HEK293 (cell line): Measurements from ENCODE around the gene SPANXA1.
"Not testable (repeated sequence)": the region's sequence is repeated elsewhere in the genome, so short reads cannot be mapped to it uniquely, and the experiment has no call there.

Experiments used
- CTCF ChIA-PET: fragments of 350-600 bp; formaldehyde crosslinking; extraction: SDS; loops from one replicate; lab custom pipeline; 2021; ENCODE audit warnings: antibody characterized with exemption; lab: Yijun Ruan, JAX
- POLR2A ChIA-PET: fragments of 300-600 bp; formaldehyde crosslinking; extraction: SDS; loops from one replicate; lab custom pipeline; 2020; ENCODE audit warnings: antibody characterized with exemption, inconsistent platforms; lab: Yijun Ruan, JAX
- H3K27ac ChIP-seq: fragments of 200-500 bp; sonication (Bioruptor generic); 2 replicates; pipeline ENCODE4 v1.5.1; 2014; ENCODE audit warnings: low read depth, low read length, control low read depth, inconsistent platforms; ENCODE audit errors: extremely low read depth
- H3K36me3 ChIP-seq, 2 experiments: fragments of 200-500 bp in 1 of 2; sonication (Bioruptor generic) in 1 of 2; 1 replicate in 1 of 2; 2 replicates in 1 of 2; pipeline ENCODE4 v1.5.1; 2014 to 2017; ENCODE audit warnings: inconsistent platforms in 2 of 2, low read length in 2 of 2; ENCODE audit not compliant: control insufficient read depth in 2 of 2, insufficient read depth in 1 of 2
- H3K4me1 ChIP-seq: fragments of 200-500 bp; sonication (Bioruptor generic); 2 replicates; pipeline ENCODE4 v1.5.1; 2014; ENCODE audit warnings: mild to moderate bottlenecking, low read length, inconsistent platforms; ENCODE audit not compliant: control insufficient read depth, insufficient read depth
- H3K4me3 ChIP-seq: 2 replicates; pipeline ENCODE4 v1.5.1; 2011; ENCODE audit warnings: low read depth, mild to moderate bottlenecking, control low read depth, low read length, moderate library complexity
- H3K9me3 ChIP-seq: fragments of 200-500 bp; sonication (Bioruptor generic); 2 replicates; pipeline ENCODE4 v1.5.1; 2014; ENCODE audit warnings: low read depth, low read length, inconsistent platforms; ENCODE audit not compliant: control insufficient read depth, insufficient read depth
- CTCF ChIP-seq: fragments of 450-650 bp; formaldehyde crosslinking; IDR thresholded peaks from 2 replicates; pipeline ENCODE4 v1.5.1; 2016; ENCODE audit warnings: missing biosample characterization, missing genetic modification characterization
- GLIS1 ChIP-seq: fragments of 450-650 bp; formaldehyde crosslinking; IDR thresholded peaks from 2 replicates; pipeline ENCODE4 v1.5.1; 2016; ENCODE audit warnings: missing biosample characterization, missing genetic modification characterization
- HOXD13 ChIP-seq: sonication (generic); formaldehyde crosslinking; IDR thresholded peaks from 2 replicates; pipeline ENCODE4 v1.8.0; 2022; ENCODE audit warnings: missing genetic modification reagents, borderline replicate concordance
- REST ChIP-seq: fragments of 450-650 bp; formaldehyde crosslinking; IDR thresholded peaks from 2 replicates; pipeline ENCODE4 v1.5.1; 2016; ENCODE audit warnings: missing biosample characterization, missing genetic modification characterization
- SP2 ChIP-seq: fragments of 450-650 bp; formaldehyde crosslinking; IDR thresholded peaks from 2 replicates; pipeline ENCODE4 v1.5.1; 2016; ENCODE audit warnings: missing biosample characterization, missing genetic modification characterization
- ZNF133 ChIP-seq: fragments of 450-650 bp; formaldehyde crosslinking; IDR thresholded peaks from 2 replicates; pipeline ENCODE4 v1.5.1; 2016; ENCODE audit warnings: missing biosample characterization, missing genetic modification characterization
- ZNF138 ChIP-seq: fragments of 450-650 bp; formaldehyde crosslinking; IDR thresholded peaks from 2 replicates; pipeline ENCODE4 v1.5.1; 2016; ENCODE audit warnings: missing biosample characterization, missing genetic modification characterization, borderline replicate concordance
- ZNF148 ChIP-seq: fragments of 450-650 bp; formaldehyde crosslinking; IDR thresholded peaks from 2 replicates; pipeline ENCODE4 v1.5.0; 2017; ENCODE audit warnings: missing biosample characterization, missing genetic modification characterization, borderline replicate concordance
- ZNF391 ChIP-seq: fragments of 450-650 bp; formaldehyde crosslinking; IDR thresholded peaks from 2 replicates; pipeline ENCODE4 v1.5.1; 2016; ENCODE audit warnings: low read depth, missing biosample characterization, missing genetic modification characterization, borderline replicate concordance
- ZNF785 ChIP-seq: fragments of 450-650 bp; formaldehyde crosslinking; IDR thresholded peaks from 2 replicates; pipeline ENCODE4 v1.5.1; 2016; ENCODE audit warnings: missing biosample characterization, missing genetic modification characterization
- ZNF843 ChIP-seq: fragments of 450-650 bp; formaldehyde crosslinking; IDR thresholded peaks from 2 replicates; pipeline ENCODE4 v1.5.1; 2016; ENCODE audit warnings: missing biosample characterization, missing genetic modification characterization
- TF ChIP-seq, protein P1 (sequence below): fragments of 450-650 bp; formaldehyde crosslinking; IDR thresholded peaks from 2 replicates; pipeline ENCODE4 v1.5.1; 2016; ENCODE audit warnings: missing biosample characterization, missing genetic modification characterization
- TF ChIP-seq, protein P2 (sequence below): fragments of 450-650 bp; formaldehyde crosslinking; IDR thresholded peaks from 2 replicates; pipeline ENCODE4 v1.5.1; 2017; ENCODE audit warnings: missing biosample characterization, missing genetic modification characterization

The SPANXA1 gene, protein sequence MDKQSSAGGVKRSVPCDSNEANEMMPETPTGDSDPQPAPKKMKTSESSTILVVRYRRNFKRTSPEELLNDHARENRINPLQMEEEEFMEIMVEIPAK

GRCh38 chrX:141584638-141585037 is at the start of gene SPANXA1:
Gene SPANXA1 (minus strand): TSS chrX:141584738. CDS start chrX:141584678, 60 bp downstream.
- H3K9me3 ChIP-seq, CTCF ChIA-PET, H3K4me3 ChIP-seq, H3K4me1 ChIP-seq, POLR2A ChIA-PET, H3K36me3 ChIP-seq, H3K27ac ChIP-seq: not testable (repeated sequence)

DNA sequence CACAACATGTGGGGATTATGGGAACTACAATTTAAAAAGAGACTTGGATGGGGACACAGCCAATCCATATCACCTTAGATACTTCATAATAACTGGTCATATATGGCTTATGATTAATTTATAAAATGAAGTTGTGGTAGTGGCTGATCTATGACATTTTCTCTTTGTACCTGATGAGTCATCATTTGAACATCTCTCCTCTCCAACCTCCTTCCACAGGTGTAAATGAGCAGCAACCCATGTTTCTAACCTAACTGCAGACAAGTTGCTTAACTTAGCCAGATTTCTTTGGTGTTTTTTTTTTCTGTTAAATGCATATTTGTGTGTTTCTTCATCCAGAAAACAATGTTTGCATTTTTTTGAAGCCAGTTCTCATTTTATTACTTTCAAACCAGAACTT is 47.6 kb upstream of the SPANXA1 start:
- Histone ChIP-seq H3K4me1 (no peaks in the 10 kb centered on the region), H3K9me3 (no peaks in the 10 kb centered on the region), H3K36me3 (no peaks in the 10 kb centered on the region)
- TF ChIP-seq HOXD13: no peak
- no peak for TF ChIP-seq REST (tag by site-specific recombination)
- TF ChIP-seq, protein P1, sequence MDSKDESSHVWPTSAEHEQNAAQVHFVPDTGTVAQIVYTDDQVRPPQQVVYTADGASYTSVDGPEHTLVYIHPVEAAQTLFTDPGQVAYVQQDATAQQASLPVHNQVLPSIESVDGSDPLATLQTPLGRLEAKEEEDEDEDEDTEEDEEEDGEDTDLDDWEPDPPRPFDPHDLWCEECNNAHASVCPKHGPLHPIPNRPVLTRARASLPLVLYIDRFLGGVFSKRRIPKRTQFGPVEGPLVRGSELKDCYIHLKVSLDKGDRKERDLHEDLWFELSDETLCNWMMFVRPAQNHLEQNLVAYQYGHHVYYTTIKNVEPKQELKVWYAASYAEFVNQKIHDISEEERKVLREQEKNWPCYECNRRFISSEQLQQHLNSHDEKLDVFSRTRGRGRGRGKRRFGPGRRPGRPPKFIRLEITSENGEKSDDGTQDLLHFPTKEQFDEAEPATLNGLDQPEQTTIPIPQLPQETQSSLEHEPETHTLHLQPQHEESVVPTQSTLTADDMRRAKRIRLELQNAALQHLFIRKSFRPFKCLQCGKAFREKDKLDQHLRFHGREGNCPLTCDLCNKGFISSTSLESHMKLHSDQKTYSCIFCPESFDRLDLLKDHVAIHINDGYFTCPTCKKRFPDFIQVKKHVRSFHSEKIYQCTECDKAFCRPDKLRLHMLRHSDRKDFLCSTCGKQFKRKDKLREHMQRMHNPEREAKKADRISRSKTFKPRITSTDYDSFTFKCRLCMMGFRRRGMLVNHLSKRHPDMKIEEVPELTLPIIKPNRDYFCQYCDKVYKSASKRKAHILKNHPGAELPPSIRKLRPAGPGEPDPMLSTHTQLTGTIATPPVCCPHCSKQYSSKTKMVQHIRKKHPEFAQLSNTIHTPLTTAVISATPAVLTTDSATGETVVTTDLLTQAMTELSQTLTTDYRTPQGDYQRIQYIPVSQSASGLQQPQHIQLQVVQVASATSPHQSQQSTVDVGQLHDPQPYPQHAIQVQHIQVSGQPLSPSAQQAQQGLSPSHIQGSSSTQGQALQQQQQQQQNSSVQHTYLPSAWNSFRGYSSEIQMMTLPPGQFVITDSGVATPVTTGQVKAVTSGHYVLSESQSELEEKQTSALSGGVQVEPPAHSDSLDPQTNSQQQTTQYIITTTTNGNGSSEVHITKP (tag by site-specific recombination): no peak
- no peak for TF ChIP-seq ZNF138
- TF ChIP-seq GLIS1 (tag by site-specific recombination): no peak
- TF ChIP-seq SP2 (tag by site-specific recombination): no peak
- TF ChIP-seq CTCF: no peak
- no peak for TF ChIP-seq ZNF785
- no peak for TF ChIP-seq ZNF148 (tag by site-specific recombination)
- TF ChIP-seq, protein P2, sequence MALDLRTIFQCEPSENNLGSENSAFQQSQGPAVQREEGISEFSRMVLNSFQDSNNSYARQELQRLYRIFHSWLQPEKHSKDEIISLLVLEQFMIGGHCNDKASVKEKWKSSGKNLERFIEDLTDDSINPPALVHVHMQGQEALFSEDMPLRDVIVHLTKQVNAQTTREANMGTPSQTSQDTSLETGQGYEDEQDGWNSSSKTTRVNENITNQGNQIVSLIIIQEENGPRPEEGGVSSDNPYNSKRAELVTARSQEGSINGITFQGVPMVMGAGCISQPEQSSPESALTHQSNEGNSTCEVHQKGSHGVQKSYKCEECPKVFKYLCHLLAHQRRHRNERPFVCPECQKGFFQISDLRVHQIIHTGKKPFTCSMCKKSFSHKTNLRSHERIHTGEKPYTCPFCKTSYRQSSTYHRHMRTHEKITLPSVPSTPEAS: no peak
- no peak for TF ChIP-seq ZNF843 (tag by site-specific recombination)
- no peak for TF ChIP-seq ZNF133 (tag by site-specific recombination)
- no peak for TF ChIP-seq ZNF391 (tag by site-specific recombination)
- TF ChIP-seq, all 188 proteins: peak for 0
- no peak overlapping the region for H3K4me3 ChIP-seq
- no peak overlapping the region for H3K27ac ChIP-seq
- CTCF ChIA-PET: no interaction called here
- POLR2A ChIA-PET: no interaction called here
